Stomach (tissue), 4 donors: ENCODE results near the gene MRPL42.

Experiments used
- CTCF ChIP-seq, 7 experiments: fragments of 450-650 bp in 4 of 7; fragments of 200-600 bp in 3 of 7; sonication (generic) in 3 of 7; IDR thresholded peaks; one replicate each; pipeline ENCODE4 v1.5.1; 2016 to 2019; ENCODE audit warnings: antibody characterized with exemption in 7 of 7, control low read depth in 2 of 7, mild to moderate bottlenecking in 1 of 7
- POLR2A ChIP-seq, 4 donors: fragments of 450-650 bp; IDR thresholded peaks; one replicate each; pipeline ENCODE4 v1.6.1; 2016; ENCODE audit warnings: antibody characterized with exemption in 4 of 4, control low read depth in 2 of 4, mild to moderate bottlenecking in 1 of 4, moderate library complexity in 1 of 4

DNA sequence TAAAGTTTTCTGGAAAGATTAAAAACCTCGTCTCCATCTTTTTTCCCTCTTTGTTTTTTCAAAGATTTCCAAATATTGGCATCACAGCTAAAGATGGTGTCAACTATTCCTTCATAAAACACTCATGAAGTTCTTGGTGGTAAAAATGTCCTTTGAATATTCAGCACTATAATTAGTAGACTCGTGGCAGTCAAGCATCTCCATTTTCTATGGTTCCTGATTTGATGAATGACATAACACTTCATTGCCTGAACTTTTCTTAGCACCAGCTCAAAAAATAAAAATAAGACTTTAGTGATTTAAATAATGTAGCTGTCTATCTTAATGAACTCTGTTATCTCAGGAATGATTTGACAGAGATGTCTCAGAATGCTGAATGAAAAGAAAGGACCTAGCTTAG, 45.3 kb upstream of the MRPL42 start:
- TF ChIP-seq CTCF (IDR thresholded peaks at IDR 0.05) (no peak), POLR2A (IDR thresholded peaks at IDR 0.05) (no peak)
